Prostate gland (tissue), 2 donors: ENCODE results near the gene NCAPG2.

Experiments
- CTCF ChIP-seq, 4 experiments: fragments of 200-600 bp in 2 of 4; fragments of 450-650 bp in 2 of 4; sonication (generic) in 2 of 4; IDR thresholded peaks; 1 replicate in 3 of 4; 2 replicates in 1 of 4; pipeline ENCODE4 v1.5.1; 2016 to 2019; ENCODE audit warnings: antibody characterized with exemption in 4 of 4, mild to moderate bottlenecking in 2 of 4, moderate library complexity in 2 of 4
- POLR2A ChIP-seq: fragments of 450-650 bp; IDR thresholded peaks from one replicate; pipeline ENCODE4 v1.6.1; 2016; ENCODE audit warnings: antibody characterized with exemption, mild to moderate bottlenecking

- TF ChIP-seq CTCF (IDR thresholded peaks at IDR 0.05) (no peak), POLR2A (no peak)
Measured at GRCh38 chr7:158723714-158724385, 19.2 kb upstream of the NCAPG2 start.
